ENCODE results near the gene WNT11. TPM values are rescaled to one million over a fixed set of nuclear protein-coding genes. Genes with fewer than 3 reads are reported as not detected.
A peak's percentile ranks its signal among the peaks of the same experiment; 100 is the strongest.

WNT11 gene
- total and polyA plus RNA-seq, 2 of the 13 experiments (the other 11 are each of a cell fraction or from before 2014, with no cell fraction given) = 0.34 to 0.66 TPM

- TF ChIP-seq POGZ (CRISPR knock-in tag; IDR thresholded peaks at IDR 0.05) = peak; percentile 60
- TF ChIP-seq EZH2 (conservative IDR thresholded peaks at IDR 0.05; ENCODE audit: low read depth, low read length) = no peak
- no peak for TF ChIP-seq ZNF703 (CRISPR knock-in tag; IDR thresholded peaks at IDR 0.05; ENCODE audit: borderline replicate concordance)
- TF ChIP-seq GATAD1 (CRISPR knock-in tag; IDR thresholded peaks at IDR 0.05) = peak; percentile 40; the same call in 1 of the 2 replicates
- TF ChIP-seq, protein P1, sequence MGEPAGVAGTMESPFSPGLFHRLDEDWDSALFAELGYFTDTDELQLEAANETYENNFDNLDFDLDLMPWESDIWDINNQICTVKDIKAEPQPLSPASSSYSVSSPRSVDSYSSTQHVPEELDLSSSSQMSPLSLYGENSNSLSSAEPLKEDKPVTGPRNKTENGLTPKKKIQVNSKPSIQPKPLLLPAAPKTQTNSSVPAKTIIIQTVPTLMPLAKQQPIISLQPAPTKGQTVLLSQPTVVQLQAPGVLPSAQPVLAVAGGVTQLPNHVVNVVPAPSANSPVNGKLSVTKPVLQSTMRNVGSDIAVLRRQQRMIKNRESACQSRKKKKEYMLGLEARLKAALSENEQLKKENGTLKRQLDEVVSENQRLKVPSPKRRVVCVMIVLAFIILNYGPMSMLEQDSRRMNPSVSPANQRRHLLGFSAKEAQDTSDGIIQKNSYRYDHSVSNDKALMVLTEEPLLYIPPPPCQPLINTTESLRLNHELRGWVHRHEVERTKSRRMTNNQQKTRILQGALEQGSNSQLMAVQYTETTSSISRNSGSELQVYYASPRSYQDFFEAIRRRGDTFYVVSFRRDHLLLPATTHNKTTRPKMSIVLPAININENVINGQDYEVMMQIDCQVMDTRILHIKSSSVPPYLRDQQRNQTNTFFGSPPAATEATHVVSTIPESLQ (CRISPR knock-in tag; conservative IDR thresholded peaks at IDR 0.05) = no peak
- TF ChIP-seq TAF15 (IDR thresholded peaks at IDR 0.05; ENCODE audit: low read depth, low read length, poor library complexity, severe bottlenecking) = no peak
- TF ChIP-seq, protein P2, sequence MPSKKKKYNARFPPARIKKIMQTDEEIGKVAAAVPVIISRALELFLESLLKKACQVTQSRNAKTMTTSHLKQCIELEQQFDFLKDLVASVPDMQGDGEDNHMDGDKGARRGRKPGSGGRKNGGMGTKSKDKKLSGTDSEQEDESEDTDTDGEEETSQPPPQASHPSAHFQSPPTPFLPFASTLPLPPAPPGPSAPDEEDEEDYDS (CRISPR knock-in tag; IDR thresholded peaks at IDR 0.05) = no peak
- TF ChIP-seq ZFP1 (CRISPR knock-in tag; IDR thresholded peaks at IDR 0.05) = no peak
- no peak for TF ChIP-seq ZNF569 (CRISPR knock-in tag; IDR thresholded peaks at IDR 0.05; ENCODE audit: borderline replicate concordance)
- peak; percentile 69 for TF ChIP-seq ZNF788 (CRISPR knock-in tag; IDR thresholded peaks at IDR 0.05; ENCODE audit: borderline replicate concordance)
- TF ChIP-seq, protein P3, sequence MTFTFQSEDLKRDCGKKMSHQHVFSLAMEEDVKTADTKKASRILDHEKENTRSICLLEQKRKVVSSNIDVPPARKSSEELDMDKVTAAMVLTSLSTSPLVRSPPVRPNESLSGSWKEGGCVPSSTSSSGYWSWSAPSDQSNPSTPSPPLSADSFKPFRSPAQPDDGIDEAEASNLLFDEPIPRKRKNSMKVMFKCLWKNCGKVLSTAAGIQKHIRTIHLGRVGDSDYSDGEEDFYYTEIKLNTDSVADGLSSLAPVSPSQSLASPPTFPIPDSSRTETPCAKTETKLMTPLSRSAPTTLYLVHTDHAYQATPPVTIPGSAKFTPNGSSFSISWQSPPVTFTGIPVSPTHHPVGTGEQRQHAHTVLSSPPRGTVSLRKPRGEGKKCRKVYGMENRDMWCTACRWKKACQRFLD (CRISPR knock-in tag; IDR thresholded peaks at IDR 0.05; ENCODE audit: borderline replicate concordance) = no peak
- no peak for TF ChIP-seq KDM3A (CRISPR knock-in tag; IDR thresholded peaks at IDR 0.05; ENCODE audit: low read depth)
- no peak for TF ChIP-seq LRRFIP1 (CRISPR knock-in tag; conservative IDR thresholded peaks at IDR 0.05)
- TF ChIP-seq ZMYM2 (CRISPR knock-in tag; IDR thresholded peaks at IDR 0.05) = 0 out of 2 replicates have a peak, but pooled peaks have one; percentile 25
- no peak for TF ChIP-seq IKZF4 (CRISPR knock-in tag; IDR thresholded peaks at IDR 0.05; ENCODE audit: borderline replicate concordance, low read depth, not compliant biosample characterization)
- no peak for TF ChIP-seq GPBP1L1 (CRISPR knock-in tag; IDR thresholded peaks at IDR 0.05)
- TF ChIP-seq KDM2A (CRISPR knock-in tag; IDR thresholded peaks at IDR 0.05; ENCODE audit: borderline replicate concordance, low read depth) = peak; percentile 80
- TF ChIP-seq ZSCAN9 (CRISPR knock-in tag; IDR thresholded peaks at IDR 0.05; ENCODE audit: borderline replicate concordance) = no peak
- peak; percentile 73 for TF ChIP-seq TEAD3 (CRISPR knock-in tag; optimal IDR thresholded peaks at IDR 0.05; ENCODE audit: borderline replicate concordance)
- TF ChIP-seq YEATS4 (CRISPR knock-in tag; IDR thresholded peaks at IDR 0.05; ENCODE audit: borderline replicate concordance) = no peak
- peak; percentile 85 for TF ChIP-seq STAG1 (CRISPR knock-in tag; IDR thresholded peaks at IDR 0.05)
- no peak for TF ChIP-seq CEBPB (IDR thresholded peaks at IDR 0.05; ENCODE audit: borderline replicate concordance, low read depth, low read length)
- TF ChIP-seq ZNF746 (CRISPR knock-in tag; IDR thresholded peaks at IDR 0.05) = no peak
These were observed 54.1 kb downstream of the WNT11 start (continued) for GRCh38 chr11:76152086-76152681.
